Natural killer cell (primary cell): ENCODE measurements around the gene DPEP2NB. TPM values are rescaled to one million over a fixed set of nuclear protein-coding genes. Genes with fewer than 3 reads are reported as not detected.

ENCODE experiments used
- ATAC-seq, 3 donors: fragments of 150-1000 bp in 2 of 3; fragments of 200-7000 bp in 1 of 3; cut with Tn5 transposase; 1 replicate in 1 of 3; 2 replicates in 2 of 3; pipeline ENCODE4 v1.10.0; 2021; ENCODE audit warnings: mild to moderate bottlenecking in 2 of 3, moderate library complexity in 2 of 3
- DNase-seq, 2 donors: peaks; one replicate each; pipeline versions ENCODE4 v3.0.0 to v3.0.0-alpha.2; 2013 to 2021; ENCODE audit warnings: mixed read lengths in 1 of 2
- H3K27ac ChIP-seq: one replicate; pipeline ENCODE4 v1.5.1; 2013; ENCODE audit warnings: mild to moderate bottlenecking, low read length
- H3K27me3 ChIP-seq: one replicate; pipeline ENCODE4 v1.6.1; 2013; ENCODE audit warnings: low read length; ENCODE audit not compliant: control insufficient read depth, insufficient read depth
- H3K36me3 ChIP-seq: one replicate; pipeline ENCODE4 v1.6.1; 2013; ENCODE audit warnings: low read length; ENCODE audit not compliant: control insufficient read depth, insufficient read depth
- H3K4me1 ChIP-seq: one replicate; pipeline ENCODE4 v1.6.1; 2013; ENCODE audit warnings: low read length; ENCODE audit not compliant: control insufficient read depth, insufficient read depth
- H3K4me3 ChIP-seq: one replicate; pipeline ENCODE4 v1.5.1; 2013; ENCODE audit warnings: low read length
- H3K9me3 ChIP-seq: one replicate; pipeline ENCODE4 v1.6.1; 2013; ENCODE audit warnings: low read length; ENCODE audit not compliant: control insufficient read depth, insufficient read depth
- H3K27ac Mint-ChIP-seq, 2 donors: one replicate each; pipeline ENCODE4 v1.8.0; 2022; ENCODE audit warnings: mild to moderate bottlenecking in 2 of 2, mixed read lengths in 2 of 2, moderate library complexity in 1 of 2
- H3K27me3 Mint-ChIP-seq, 2 donors: one replicate each; pipeline ENCODE4 v1.8.0; 2022; ENCODE audit warnings: low read depth in 2 of 2, mixed read lengths in 2 of 2
- H3K36me3 Mint-ChIP-seq: one replicate; pipeline ENCODE4 v1.8.0; 2022; ENCODE audit warnings: mixed read lengths
- H3K4me1 Mint-ChIP-seq, 2 donors: one replicate each; pipeline ENCODE4 v1.8.0; 2022; ENCODE audit warnings: mixed read lengths in 2 of 2
- H3K4me3 Mint-ChIP-seq: one replicate; pipeline ENCODE4 v1.8.0; 2022; ENCODE audit warnings: mild to moderate bottlenecking, moderate library complexity, mixed read lengths
- H3K9me3 Mint-ChIP-seq, 2 donors: one replicate each; pipeline ENCODE4 v1.8.0; 2022; ENCODE audit warnings: mixed read lengths in 2 of 2
- WGBS: methylation state at CpG from one replicate; pipeline ENCODE4 v1.1.7; 2013; ENCODE audit warnings: missing lambda C conversion rate; ENCODE audit not compliant: insufficient coverage; 5-methylcytosine and 5-hydroxymethylcytosine counted together
- intact Hi-C: fragments of 100-400 bp; cut with micrococcal nuclease; formaldehyde crosslinking; loops from one replicate; pipeline ENCODE4 v1.14.2; 2022
- total RNA-seq, 4 donors: library from RNA; stranded (reverse); fragments of 120-200 nt in 1 of 4; gene quantifications; one replicate each; pipeline versions ENCODE4 v1.2.3 to v1.2.4, GENCODE V29; 2013 to 2022
- TF ChIP-seq, protein P1 (sequence below): fragments of 200-600 bp; IDR thresholded peaks from one replicate; pipeline ENCODE4 v1.8.0; 2022; ENCODE audit warnings: antibody characterized with exemption

DPEP2NB gene
- total RNA-seq, 3 donors from 2014 or later (not counting 1 experiment from before 2014, with no cell fraction given): not detected

DNA sequence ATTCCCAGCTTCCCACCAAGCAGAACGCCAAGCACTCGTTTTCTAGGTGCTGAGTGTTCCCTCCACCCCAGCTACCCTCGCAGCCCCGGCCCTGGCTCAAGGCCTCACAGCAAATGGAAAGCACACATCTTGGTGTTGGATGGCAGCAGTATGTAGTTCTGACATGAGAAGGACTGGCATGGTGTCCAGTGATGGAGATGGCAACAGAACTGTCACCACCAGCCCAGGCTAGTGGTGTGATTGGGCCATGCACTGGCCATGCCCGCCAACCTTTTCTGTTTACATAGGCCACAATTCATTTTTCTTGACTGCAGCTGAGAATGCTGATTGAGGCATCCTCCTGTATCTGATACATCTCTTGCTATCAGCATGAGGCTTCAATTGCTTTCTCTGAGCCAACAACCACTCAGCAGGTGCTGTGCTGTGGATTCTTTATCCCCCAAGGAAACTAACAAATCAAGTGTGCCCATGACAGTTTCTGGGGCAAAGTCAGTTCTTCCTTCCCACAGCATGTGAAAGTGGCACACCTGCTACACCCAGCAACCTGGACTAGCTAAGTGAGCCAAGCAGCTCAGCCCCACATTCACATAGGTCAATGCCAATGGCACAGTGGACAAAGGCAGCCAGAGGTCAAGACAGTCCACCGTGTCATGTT is 51.1 kb downstream of the DPEP2NB start:
- intact Hi-C loops: no loop called here
- H3K9me3 ChIP-seq: no peaks in the 10 kb centered on the region
- no peaks in the 10 kb centered on the region for H3K27me3 ChIP-seq
- DNase-seq (no peak), ATAC-seq (no peak)
- peaks cover 22 to 24% of the 10 kb centered on the region in 2 donors for H3K4me1 Mint-ChIP-seq
- no peaks in the 10 kb centered on the region for H3K27me3 Mint-ChIP-seq
- no peaks in the 10 kb centered on the region for H3K9me3 Mint-ChIP-seq
- peaks cover 17% of the 10 kb centered on the region for H3K36me3 ChIP-seq
- no peaks in the 10 kb centered on the region for H3K36me3 Mint-ChIP-seq
- no peak overlapping the region for H3K27ac ChIP-seq
- TF ChIP-seq, protein P1, sequence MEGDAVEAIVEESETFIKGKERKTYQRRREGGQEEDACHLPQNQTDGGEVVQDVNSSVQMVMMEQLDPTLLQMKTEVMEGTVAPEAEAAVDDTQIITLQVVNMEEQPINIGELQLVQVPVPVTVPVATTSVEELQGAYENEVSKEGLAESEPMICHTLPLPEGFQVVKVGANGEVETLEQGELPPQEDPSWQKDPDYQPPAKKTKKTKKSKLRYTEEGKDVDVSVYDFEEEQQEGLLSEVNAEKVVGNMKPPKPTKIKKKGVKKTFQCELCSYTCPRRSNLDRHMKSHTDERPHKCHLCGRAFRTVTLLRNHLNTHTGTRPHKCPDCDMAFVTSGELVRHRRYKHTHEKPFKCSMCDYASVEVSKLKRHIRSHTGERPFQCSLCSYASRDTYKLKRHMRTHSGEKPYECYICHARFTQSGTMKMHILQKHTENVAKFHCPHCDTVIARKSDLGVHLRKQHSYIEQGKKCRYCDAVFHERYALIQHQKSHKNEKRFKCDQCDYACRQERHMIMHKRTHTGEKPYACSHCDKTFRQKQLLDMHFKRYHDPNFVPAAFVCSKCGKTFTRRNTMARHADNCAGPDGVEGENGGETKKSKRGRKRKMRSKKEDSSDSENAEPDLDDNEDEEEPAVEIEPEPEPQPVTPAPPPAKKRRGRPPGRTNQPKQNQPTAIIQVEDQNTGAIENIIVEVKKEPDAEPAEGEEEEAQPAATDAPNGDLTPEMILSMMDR: no peak
- H3K4me1 ChIP-seq: peaks cover 26% of the 10 kb centered on the region
- no peak overlapping the region for H3K4me3 Mint-ChIP-seq
- H3K4me3 ChIP-seq: no peak overlapping the region
- no peak overlapping the region for H3K27ac Mint-ChIP-seq
- WGBS: 92% methylated on average over 6 of the region's 6 CpGs

DNA sequence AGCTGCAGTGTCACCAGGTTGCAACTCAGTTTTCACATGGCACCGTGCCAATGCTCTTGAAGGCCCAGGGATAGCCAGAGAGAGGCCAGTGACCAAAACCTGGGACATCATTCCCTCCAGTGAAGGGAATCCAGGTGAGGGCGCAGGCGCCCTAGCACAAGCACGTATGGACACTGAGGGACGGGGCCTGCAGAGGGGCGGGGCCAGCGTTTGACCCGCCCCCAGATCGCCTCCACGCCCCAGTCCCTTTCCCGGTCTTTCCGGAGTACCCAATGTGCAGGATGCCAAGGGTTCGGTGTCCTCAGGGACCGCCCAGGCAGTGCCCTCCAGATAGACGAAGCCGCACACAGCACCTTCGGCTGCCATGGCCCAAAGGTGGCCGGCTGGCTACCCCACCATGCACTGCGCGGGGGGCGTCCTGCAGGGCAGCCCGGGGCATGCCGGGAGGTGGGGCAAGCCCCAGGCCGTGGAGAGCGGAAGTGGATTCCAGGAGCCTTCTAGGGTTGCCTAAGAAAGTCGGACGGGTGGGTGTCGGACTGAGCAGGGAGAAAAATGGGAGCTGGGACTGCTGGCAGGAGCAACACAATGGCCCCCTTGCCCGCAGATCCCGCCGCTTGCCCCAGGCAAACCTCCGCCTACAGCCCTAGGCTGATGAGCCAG is 51.9 kb downstream of the DPEP2NB start:
- Histone ChIP-seq H3K27me3 (no peaks in the 10 kb centered on the region), H3K4me1 (peaks cover 18% of the 10 kb centered on the region), H3K27ac (no peak overlapping the region), H3K4me3 (no peak overlapping the region), H3K9me3 (no peaks in the 10 kb centered on the region), H3K36me3 (peaks cover 19% of the 10 kb centered on the region)
- intact Hi-C loops: no loop called here
- Mint-ChIP-seq H3K4me1 (peaks cover 16 to 17% of the 10 kb centered on the region in 2 donors), H3K4me3 (no peak overlapping the region), H3K27me3 (no peaks in the 10 kb centered on the region), H3K27ac (no peak overlapping the region), H3K9me3 (no peaks in the 10 kb centered on the region), H3K36me3 (no peaks in the 10 kb centered on the region)
- TF ChIP-seq, protein P1: no peak
- WGBS: 93% methylated on average over 32 of the region's 32 CpGs
- no peak for ATAC-seq
- DNase-seq: no peak

Other genes starting within 250 kb of the DPEP2NB start
- gene RANBP10, start 209.4 kb downstream of the DPEP2NB start, total RNA-seq: 10 to 100 TPM; 20.9 to 25.8 (median 24.5) TPM
- under 1 TPM in 2 of 3 donors, not detected in 1; 0.15 to 0.68 TPM for gene TSNAXIP1, start 209.0 kb downstream of the DPEP2NB start, total RNA-seq
- gene THAP11, start 173.6 kb downstream of the DPEP2NB start, total RNA-seq: 10 to 100 TPM; 25.5 to 35.8 (median 30.3) TPM
- 10 to 100 TPM; 43.2 to 47.1 (median 43.3) TPM for gene NUTF2, start 169.0 kb downstream of the DPEP2NB start, total RNA-seq
- 10 to 100 TPM; 68.6 to 81.3 (median 78.9) TPM for gene CENPT, start 168.2 kb downstream of the DPEP2NB start, total RNA-seq
- gene EDC4, start 142.9 kb downstream of the DPEP2NB start, total RNA-seq: 100 to 1,000 TPM in 2 of 3 donors, 10 to 100 TPM in 1; 91.9 to 111 (median 105) TPM
- 1 to 10 TPM in 1 of 3 donors, under 1 TPM in 1, not detected in 1; 0.70 to 1.3 TPM for gene NRN1L, start 131.0 kb downstream of the DPEP2NB start, total RNA-seq
- gene PSKH1, start 122.7 kb downstream of the DPEP2NB start, total RNA-seq: 10 to 100 TPM; 16.8 to 24.7 (median 19.5) TPM
- gene CTRL, start 84.0 kb downstream of the DPEP2NB start, total RNA-seq: 10 to 100 TPM; 14.3 to 17.2 (median 15.0) TPM
- 100 to 1,000 TPM; 237 to 247 (median 243) TPM for gene PSMB10, start 79.1 kb downstream of the DPEP2NB start, total RNA-seq
- 10 to 100 TPM in 2 of 3 donors, 1 to 10 TPM in 1; 7.1 to 12.4 (median 11.5) TPM for gene LCAT, start 71.8 kb downstream of the DPEP2NB start, total RNA-seq
- gene SLC12A4, start 47.3 kb downstream of the DPEP2NB start, total RNA-seq: 10 to 100 TPM; 30.0 to 47.0 (median 30.5) TPM
- under 1 TPM; 0.53 to 1.00 (median 0.96) TPM for gene DPEP3, start 35.4 kb downstream of the DPEP2NB start, total RNA-seq
- 10 to 100 TPM; 47.2 to 64.1 (median 61.8) TPM for gene DPEP2, start 16.4 kb downstream of the DPEP2NB start, total RNA-seq
- gene DDX28, start 7.3 kb upstream of the DPEP2NB start, total RNA-seq: 10 to 100 TPM; 17.4 to 19.0 (median 17.9) TPM
- 10 to 100 TPM; 21.6 to 24.2 (median 22.7) TPM for gene DUS2, start 7.4 kb upstream of the DPEP2NB start, total RNA-seq
- 100 to 1,000 TPM; 241 to 282 (median 263) TPM for gene NFATC3, start 69.5 kb upstream of the DPEP2NB start, total RNA-seq
- not detected for gene ESRP2, start 220.2 kb upstream of the DPEP2NB start, total RNA-seq
- 10 to 100 TPM in 2 of 3 donors, 1 to 10 TPM in 1; 5.6 to 13.0 (median 12.7) TPM for gene PLA2G15, start 229.5 kb upstream of the DPEP2NB start, total RNA-seq
- gene SLC7A6, start 248.6 kb upstream of the DPEP2NB start, total RNA-seq: 10 to 100 TPM; 46.6 to 84.9 (median 69.6) TPM